ENCODE data around the gene RFX4. TPM values are rescaled to one million over a fixed set of nuclear protein-coding genes. Genes with fewer than 3 reads are reported as not detected.

RFX4 gene
- total and polyA plus RNA-seq, 9 of the 15 experiments (the other 6 are each of a cell fraction or from before 2014, with no cell fraction given), result not detected

GRCh38 chr12:106634206-106634605 is 51.4 kb downstream of the RFX4 start:
- in situ Hi-C loops (cut with MboI), result no loop called here
- FAIRE-seq (no peak), ATAC-seq (no peak), DNase-seq (ENCODE audit: extremely low read depth in 1 of 4, low spot score in 3 of 4) (no peak)
- Histone ChIP-seq H3K27me3 (ENCODE audit: control insufficient read depth in 2 of 2, insufficient read depth in 2 of 2, low read length in 2 of 2) (peaks cover 0 to 7% of the 10 kb centered on the region in 2 experiments; a peak in 2 of 5 replicates), H3K36me3 (ENCODE audit: control insufficient read depth, insufficient read depth, low read length) (no peaks in the 10 kb centered on the region), H3K4me1 (replicated peaks in 1 of 2; ENCODE audit: control insufficient read depth in 2 of 2, insufficient read depth in 2 of 2, low read length in 2 of 2) (no peaks in the 10 kb centered on the region), H3K4me2 (ENCODE audit: insufficient read depth, low read length) (no peak overlapping the region), H4K20me1 (replicated peaks; ENCODE audit: control insufficient read depth, insufficient read depth, low read length) (no peaks in the 10 kb centered on the region), H3K9me1 (ENCODE audit: control insufficient read depth, insufficient read depth, low read length) (no peaks in the 10 kb centered on the region), H3K9ac (ENCODE audit: insufficient read depth in 1 of 2, low read depth in 2 of 2, low read length in 2 of 2) (no peak overlapping the region), H2AFZ (ENCODE audit: low read depth, low read length) (no peak overlapping the region), H3K9me3 (replicated peaks; ENCODE audit: control insufficient read depth, insufficient read depth, low read depth, low read length) (no peaks in the 10 kb centered on the region), H3K4me3 (no peak overlapping the region), H3K27ac (ENCODE audit: extremely low read depth, low read depth, low read length) (no peak overlapping the region), H3K79me2 (ENCODE audit: control insufficient read depth, insufficient read depth, low read length) (no peaks in the 10 kb centered on the region)
- BruUV-seq (replicated peaks), result no TSS peak
- POLR2A ChIA-PET, result no interaction called here
- intact Hi-C loops (cut with micrococcal nuclease), result no loop called here
- WGBS (ENCODE audit: insufficient coverage, low coverage, missing lambda C conversion rate), result 0% methylated on average over 7 of the region's 7 CpGs
- CTCF ChIA-PET (ENCODE audit: low intra/inter-chr PET ratio), result no interaction called here
- TF ChIP-seq ZNF263 (CRISPR knock-in tag; IDR thresholded peaks at IDR 0.05; ENCODE audit: borderline replicate concordance) (no peak), GMEB1 (CRISPR knock-in tag; IDR thresholded peaks at IDR 0.05) (no peak), RERE (CRISPR knock-in tag; IDR thresholded peaks at IDR 0.05; ENCODE audit: borderline replicate concordance) (no peak), RBM14 (IDR thresholded peaks at IDR 0.05; ENCODE audit: borderline replicate concordance, insufficient read depth, low read depth, low read length) (no peak), BHLHE40 (IDR thresholded peaks at IDR 0.05; ENCODE audit: low read length) (no peak), ZNF217 (CRISPR knock-in tag; IDR thresholded peaks at IDR 0.05) (no peak), TBL1XR1 (IDR thresholded peaks at IDR 0.05; ENCODE audit: low read length in 2 of 2) (no peak), ZBTB1 (CRISPR knock-in tag; IDR thresholded peaks at IDR 0.05; ENCODE audit: borderline replicate concordance, low read depth) (no peak), ZNF274 (IDR thresholded peaks at IDR 0.05; ENCODE audit: borderline replicate concordance, low read depth, low read length) (no peak), ZNF830 (CRISPR knock-in tag; IDR thresholded peaks at IDR 0.05) (no peak), ZNF23 (CRISPR knock-in tag; IDR thresholded peaks at IDR 0.05) (no peak), TCF3 (CRISPR knock-in tag; IDR thresholded peaks at IDR 0.05) (no peak), ARID1B (IDR thresholded peaks at IDR 0.05) (no peak), ZNF143 (CRISPR knock-in tag; IDR thresholded peaks at IDR 0.05) (no peak), KDM2B (CRISPR knock-in tag; IDR thresholded peaks at IDR 0.05) (no peak)
